Measurements from ENCODE around the gene GHDC.
"Not testable (repeated sequence)": the region's sequence is repeated elsewhere in the genome, so short reads cannot be mapped to it uniquely, and the experiment has no call there.

The GHDC gene
- total RNA-seq: 16.4 to 21.5 reads per million in 2 donors

DNA sequence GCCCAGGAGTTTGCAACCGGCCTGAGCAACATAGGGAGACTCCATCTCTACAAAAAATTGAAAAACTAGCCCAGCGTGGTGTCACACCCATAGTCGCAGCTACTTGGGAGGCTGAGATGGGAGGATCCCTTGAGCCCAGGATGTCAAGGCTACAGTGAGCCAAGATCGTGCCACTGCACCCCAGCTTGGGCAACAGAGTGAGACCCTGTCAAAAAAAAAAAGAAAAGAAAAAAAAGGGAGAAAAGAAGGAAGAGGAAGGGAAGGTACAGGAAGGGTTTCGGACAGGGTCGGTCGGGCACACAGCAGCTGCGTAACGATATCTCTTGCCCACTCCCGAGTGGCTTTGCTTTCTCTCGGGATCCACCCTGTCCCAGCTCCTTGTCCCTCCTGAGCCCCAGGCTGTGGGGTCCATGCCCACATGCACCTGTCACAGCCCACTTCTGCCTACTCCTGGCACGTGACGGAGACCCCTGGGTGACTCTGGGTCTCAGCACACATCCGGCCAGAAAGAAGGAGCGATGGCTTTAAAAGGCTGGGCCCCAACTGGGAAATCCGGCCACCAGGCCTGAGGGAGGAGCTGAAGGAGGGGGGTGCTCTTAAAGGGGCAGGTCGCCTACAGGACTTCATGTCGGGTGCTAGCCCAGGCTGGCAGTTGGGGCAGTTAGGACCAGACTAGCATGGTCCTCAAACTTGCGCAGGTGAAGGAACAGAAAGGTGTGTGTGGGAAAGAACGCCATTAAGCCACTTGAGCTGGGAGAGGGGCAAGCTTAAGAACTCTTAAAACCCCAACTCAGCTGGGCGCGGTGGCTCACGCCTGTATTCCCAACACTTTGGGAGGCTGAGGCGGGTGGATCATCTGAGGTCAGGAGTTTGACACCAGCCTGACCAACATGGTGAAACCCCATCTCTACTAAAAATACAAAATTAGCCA, at the start of gene GHDC:
GHDC (minus strand) TSS at position 526 of the 931 bp plus-strand sequence. CDS start 913 bp downstream, outside the sequence.
- peak; percentile 69 for DNase-seq

GRCh38 chr17:42243493-42243982, 49.2 kb upstream of the GHDC start:
- DNase-seq: no peak

DNA sequence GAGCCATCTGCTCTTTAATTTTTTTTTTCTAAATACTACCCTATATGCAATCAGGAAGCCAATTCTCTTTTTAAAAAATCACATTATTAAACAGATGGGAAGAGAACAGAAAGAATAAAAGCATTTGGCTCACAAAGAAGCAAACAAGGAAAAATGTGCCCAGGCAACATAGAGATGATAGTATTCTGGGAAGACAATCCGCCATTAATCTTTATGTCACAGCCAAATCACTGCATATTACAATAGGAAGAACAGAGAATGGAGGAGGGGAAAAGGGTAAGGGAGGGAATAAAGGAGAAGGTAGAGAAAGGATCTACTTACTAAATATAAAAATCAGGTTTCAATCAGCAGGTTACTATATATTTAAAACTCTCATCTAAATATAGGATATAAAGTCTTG, 47.6 kb upstream of the GHDC start:
- no peak for DNase-seq

DNA sequence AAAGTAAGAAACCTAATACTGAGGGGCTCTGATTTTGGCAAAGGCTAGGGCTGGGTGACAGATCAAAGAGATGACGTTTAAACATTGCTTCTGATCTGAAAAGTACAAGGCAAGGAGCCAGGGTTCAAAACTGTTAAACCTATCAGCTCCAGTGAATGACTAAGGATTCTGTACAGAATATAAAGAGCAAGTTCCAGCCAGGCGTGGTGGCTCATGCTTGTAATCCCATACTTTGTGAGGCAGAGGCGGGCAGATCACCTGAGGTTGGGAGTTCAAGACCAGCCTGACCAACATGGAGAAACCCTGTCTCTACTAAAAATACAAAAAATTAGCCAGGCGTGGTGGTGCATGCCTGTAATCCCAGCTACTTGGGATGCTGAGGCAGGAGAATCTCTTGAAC, 46.6 kb upstream of the GHDC start:
- not testable (repeated sequence) for DNase-seq

- DNase-seq: no peak
Measured at GRCh38 chr17:42240201-42240600, 45.9 kb upstream of the GHDC start.

DNA sequence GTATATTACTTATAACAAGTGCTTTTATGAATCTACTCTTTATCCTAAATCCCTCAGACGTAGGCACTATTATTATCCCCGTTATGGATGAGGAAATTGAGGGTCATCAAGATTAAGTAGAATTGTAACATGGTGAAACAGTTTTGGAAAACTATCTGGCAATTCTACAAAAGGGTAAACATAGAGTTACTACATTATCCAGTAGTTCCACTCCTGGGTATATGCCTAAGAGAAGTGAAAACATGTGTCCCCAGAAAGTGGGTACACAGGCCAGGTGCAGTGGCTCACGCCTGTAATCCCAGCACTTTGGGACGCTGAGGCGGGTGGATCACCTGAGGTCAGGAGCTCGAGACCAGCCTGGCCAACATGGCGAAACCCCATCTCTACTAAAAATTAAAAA, 45.3 kb upstream of the GHDC start:
- DNase-seq: not testable (repeated sequence)

DNA sequence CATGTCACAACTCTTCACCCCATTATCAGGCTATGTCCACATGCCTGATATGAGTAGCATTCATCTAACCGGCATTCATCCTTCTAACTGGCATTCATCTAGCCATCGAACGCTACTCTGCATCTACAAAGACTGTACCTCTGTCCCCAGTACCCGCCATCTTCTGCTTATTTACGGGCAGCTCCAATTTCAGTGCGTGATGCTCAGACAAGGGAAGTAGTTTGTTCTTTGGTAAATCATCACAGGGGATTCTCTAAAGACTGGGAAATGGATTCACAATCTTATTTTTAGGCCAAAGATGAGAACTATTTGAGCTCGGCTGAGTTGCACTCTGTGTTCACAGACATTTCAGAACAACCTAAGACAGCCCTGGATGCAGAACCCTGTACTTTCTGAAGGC, 42.5 kb upstream of the GHDC start:
- DNase-seq: no peak

GRCh38 chr17:42233994-42234393, 39.7 kb upstream of the GHDC start:
- DNase-seq: no peak

DNA sequence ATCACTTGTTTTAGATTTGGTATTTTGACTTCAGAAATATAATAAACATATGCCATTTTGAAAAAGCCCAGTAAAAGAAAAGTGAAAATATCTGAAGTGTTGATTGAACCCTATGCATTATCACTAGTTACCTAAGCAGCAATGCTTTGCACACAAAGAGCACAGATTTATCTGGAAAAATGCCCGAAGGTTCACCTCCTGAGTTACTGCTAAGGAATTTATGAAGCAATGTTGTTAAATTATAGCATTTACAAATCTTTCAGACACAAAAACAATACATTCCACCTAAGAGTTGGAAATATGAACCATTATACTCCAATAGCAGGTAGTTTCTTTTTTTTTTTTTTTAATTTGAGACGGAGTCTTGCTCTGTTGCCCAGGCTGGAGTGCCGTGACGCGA, 38.9 kb upstream of the GHDC start:
- no peak for DNase-seq

- DNase-seq: no peak
Measured at GRCh38 chr17:42230225-42230624, 35.9 kb upstream of the GHDC start.

GRCh38 chr17:42227849-42228700, 33.8 kb upstream of the GHDC start:
- DNase-seq: no peak

GRCh38 chr17:42225646-42226045, 31.4 kb upstream of the GHDC start:
- DNase-seq: no peak

- DNase-seq: no peak
Measured at GRCh38 chr17:42224651-42225050, 30.4 kb upstream of the GHDC start.

- DNase-seq: peak; percentile 45
Measured at GRCh38 chr17:42221886-42222745, 27.8 kb upstream of the GHDC start.

- not testable (repeated sequence) for DNase-seq
Measured at GRCh38 chr17:42219280-42219679, 25.0 kb upstream of the GHDC start.

DNA sequence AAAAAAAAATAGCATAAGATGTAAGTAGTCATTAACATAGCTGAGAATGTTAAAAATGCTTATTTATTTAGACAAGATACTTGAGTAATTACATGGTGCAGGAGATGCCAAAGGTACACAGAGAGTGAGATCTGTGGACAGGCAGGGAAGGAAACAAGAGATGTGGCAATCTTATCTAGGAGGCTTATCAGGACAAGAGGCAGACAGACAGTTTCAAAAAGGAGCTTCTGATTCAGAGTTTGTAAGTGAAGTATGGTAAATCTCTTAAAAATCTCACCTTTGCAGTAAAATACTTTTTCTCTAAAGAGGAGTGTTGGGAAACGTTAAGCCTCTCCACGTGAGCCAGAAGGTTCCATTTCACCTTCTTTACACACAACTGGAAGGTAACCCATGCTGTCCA, 19.9 kb upstream of the GHDC start:
- no peak for DNase-seq

DNA sequence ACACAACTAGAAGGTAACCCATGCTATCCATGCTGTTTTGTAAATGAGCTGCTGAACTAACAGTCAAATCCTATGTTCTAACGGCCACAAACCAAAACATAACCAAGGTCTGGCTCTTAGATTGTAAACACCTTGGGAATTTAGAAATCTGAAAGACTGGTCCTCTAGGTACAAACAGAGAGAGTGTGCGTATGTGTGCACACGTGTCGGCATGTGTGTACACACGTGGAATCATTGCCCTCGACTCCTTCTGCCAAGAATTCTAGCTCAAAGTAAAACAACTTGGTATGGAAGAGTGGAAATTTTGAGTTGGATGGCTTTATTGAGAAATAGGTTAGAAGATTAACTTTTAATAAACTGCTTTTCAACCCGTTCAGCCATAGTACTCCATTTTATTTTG, 18.1 kb upstream of the GHDC start:
- no peak for DNase-seq

GRCh38 chr17:42211921-42212341, 17.6 kb upstream of the GHDC start:
- not testable (repeated sequence) for DNase-seq

DNA sequence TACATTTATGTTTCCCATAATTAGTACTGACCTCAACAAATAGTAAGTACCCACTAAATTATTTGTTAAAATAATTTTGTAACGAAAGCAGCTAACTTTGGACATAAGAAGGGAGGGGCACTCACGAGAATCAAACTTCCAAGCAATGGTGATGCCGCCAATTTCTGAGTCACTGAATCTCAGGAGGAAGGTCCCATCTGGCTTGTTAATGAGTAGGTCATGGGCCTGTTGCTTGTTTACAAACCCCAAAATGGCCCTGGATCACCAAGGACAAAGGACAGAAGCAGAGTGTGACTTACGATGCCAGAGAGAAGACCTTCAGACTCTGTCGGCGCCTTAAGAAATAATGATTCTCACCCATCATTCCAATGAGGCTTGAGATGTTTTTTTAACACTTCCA, 15.8 kb upstream of the GHDC start:
- no peak for DNase-seq

GRCh38 chr17:42206153-42206612, 11.9 kb upstream of the GHDC start:
- not testable (repeated sequence) for DNase-seq

DNA sequence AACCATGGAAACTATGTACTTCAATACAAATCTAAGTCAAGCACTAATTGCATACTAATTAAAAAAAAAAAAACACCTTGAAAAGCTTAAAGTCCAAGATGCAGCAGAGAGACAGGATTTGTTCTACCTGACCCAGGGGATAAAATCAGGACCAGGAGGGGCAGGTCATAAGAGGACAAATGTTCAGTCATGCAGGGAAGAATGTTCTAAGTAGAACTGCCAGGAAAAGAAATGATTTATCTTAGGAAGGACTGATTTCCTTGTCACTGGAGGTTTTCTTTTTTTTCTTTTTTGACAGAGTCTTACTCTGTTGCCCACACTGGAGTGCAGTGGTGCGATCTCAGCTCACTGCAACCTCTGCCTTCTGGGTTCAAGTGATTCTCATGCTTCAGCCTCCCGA, 9.1 kb upstream of the GHDC start:
- no peak for DNase-seq

DNA sequence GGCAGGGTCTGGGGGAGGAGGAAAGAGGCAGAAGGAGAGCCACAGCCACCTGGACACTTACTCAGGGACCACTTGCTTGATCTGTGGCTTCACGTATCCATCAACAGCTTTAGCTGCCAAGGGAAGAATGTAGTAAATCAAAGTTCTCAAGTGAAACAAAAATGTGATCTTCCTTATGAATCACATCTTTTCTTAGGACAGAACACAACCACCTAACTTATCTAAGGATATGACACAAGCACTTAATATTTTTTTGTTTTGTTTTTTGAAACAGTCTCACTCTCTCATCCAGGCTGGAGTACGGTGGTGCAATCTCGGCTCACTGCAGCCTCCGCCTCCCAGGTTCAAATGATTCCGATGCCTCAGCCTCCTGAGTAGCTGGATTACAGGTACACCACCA, 8.4 kb upstream of the GHDC start:
- no peak for DNase-seq

All from T-helper 9 cell (primary cell).